ENCODE measurements around the gene ESAM.

Gene ESAM

DNA sequence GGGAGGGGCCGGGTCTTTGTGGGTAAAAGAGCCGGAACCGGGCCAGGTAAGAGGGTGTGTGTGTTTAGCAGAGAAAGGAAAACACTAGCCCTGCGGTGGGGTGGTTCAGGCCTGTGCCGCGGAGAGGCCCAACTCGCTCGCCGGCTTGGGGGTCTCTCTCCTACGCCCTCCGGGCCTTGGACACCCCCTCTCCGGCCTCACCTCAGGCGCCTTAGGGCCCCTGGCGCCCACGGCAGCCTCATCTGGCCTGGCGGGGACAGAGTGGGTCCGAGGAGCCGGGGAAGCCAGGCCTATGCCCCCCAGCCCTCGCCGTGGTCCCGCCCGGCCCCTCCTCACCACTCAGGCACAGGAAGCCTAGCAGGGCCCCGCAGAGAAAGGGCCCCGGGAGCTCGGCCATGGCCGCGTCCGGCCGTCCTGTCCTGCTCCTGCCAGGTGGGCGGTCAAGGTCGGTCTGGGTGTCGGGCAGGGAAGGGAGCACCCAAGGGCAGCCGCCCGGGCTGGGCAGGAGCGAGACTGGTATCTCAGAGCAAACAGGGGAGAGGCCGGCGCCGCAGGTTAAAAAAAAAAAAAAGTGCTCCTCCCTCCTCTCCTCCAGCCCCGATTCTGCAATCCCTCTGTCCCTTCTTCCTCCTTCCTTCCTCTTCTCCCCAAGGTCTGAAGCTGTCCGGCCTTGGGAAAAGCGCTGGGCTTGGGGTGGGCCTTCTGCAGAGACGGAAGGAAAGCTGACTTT lies 10.2 kb downstream of the ESAM start, which contains the start of gene VSIG2:
TSS of gene VSIG2 (minus strand) at position 515 of the 730 bp plus-strand sequence. CDS start at position 397, 118 bp downstream.
- no peak for DNase-seq

DNA sequence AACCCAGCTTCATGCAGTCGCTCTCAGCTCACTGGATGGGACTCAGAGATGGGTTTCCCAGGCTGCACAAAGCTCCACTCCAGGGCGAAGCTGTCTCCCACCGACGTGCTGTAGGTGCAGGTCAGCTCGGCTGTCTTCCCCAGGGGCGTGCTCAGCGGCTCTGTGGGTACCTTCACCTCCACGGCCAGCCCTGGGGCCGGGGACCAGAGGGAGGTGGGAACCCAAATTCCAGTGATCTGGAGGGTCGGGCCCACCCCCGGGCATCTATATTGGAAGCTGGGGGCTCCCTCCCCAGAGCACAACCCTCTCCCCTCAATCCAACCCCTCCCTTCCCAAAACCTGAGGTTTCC lies 10.7 kb downstream of the ESAM start:
- no peak for DNase-seq

- no peak for DNase-seq
Measured at GRCh38 chr11:124749912-124750311, 12.2 kb downstream of the ESAM start.

DNA sequence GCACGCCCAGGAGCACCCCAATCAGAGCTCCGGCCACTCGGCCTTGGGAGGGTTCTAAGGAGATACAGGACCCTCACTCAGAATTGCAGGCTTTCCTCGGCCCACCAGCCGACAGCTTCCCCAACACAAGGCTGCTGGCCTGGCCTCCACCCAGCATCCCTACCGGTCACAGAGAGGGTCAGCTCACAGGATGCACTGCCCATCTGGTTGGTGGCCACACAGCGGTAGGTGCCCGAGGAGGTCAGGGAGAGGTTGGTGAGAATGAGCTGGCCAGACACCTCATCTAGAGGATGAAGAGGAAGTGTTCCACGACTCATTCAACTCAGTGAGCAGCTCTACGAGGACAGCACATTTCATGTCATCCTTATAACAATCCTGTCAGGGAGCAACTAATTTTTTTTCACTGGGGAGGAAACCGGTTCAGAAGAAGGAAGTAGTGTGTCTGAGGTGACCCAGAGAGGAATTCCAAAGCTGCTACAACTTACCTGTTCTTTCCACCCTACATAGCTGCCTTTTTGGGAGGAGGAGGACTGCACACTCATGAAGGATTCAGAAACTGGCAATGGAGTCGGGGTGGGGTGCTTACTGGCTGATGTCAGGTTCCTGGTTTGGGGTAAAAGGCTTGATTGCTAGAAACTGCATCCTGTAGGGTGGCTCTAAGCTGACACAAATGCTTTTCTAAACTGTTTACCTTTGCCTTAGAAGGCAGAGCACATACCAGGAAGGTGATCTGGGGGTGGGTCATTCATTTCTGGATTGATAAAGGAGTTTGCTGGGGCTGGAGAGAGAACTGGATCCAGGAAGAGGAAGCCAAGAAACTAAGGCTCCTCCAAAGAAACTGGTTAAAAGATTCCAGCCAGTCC lies 13.4 kb downstream of the ESAM start:
- DNase-seq = no peak

GRCh38 chr11:124748100-124748418 lies 14.0 kb downstream of the ESAM start:
- DNase-seq = no peak

- DNase-seq = no peak
Measured at GRCh38 chr11:124747406-124748099, 14.5 kb downstream of the ESAM start.

DNA sequence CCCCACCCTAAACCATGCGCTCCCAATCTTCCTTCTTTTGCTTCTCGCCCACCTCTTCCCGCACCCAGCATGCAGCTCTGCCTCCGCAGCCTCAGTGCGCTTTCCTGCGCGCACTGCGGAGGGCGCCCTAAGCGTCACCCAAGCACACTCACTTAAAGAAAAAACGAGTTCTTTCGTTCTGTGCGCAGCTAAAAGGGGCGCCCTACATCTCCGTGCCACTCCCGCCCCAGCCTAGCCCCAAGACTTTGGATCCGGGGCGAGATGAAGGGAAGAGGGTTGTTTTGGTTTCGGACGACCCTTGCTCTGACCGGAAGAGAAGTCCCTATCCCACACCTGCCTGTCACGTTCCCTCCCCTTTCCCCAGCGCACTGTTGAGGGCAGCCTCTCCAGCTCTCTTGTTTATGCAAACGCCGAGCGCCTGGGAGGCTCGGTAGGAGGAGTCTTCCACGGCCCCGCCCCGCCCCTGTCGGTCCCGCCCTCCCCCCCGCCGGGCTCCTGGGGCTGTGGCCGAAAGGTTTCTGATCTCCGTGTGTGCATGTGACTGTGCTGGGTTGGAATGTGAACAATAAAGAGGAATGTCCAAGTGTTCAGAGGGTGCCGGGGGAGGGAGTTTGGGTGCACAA lies 15.4 kb downstream of the ESAM start:
- peak; percentile 75 for DNase-seq

GRCh38 chr11:124745835-124746620 lies 16.1 kb downstream of the ESAM start:
- DNase-seq = peak; percentile 24

DNA sequence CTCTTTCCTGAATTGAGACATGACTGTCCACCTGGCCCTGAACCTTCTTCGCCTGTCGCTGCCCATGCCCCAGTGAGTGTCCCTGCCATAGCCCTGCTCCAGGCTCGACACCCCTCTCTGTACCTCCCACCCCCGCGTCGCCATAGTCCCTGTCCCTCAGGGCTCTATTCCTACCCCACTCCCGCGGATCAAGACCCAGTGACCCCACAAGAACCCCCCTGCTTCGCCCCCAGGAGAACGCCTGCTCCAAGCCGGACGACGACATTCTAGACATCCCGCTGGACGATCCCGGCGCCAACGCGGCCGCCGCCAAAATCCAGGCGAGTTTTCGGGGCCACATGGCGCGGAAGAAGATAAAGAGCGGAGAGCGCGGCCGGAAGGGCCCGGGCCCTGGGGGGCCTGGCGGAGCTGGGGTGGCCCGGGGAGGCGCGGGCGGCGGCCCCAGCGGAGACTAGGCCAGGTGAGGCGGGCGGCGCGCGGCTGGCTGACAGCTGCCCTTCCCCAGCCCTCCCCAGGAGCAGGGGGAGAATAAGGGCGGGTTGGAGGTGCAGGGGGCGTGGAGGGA lies 16.7 kb downstream of the ESAM start:
- DNase-seq = no peak

- no peak for DNase-seq
Measured at GRCh38 chr11:124743050-124743449, 19.0 kb downstream of the ESAM start.

GRCh38 chr11:124742555-124742954 lies 19.5 kb downstream of the ESAM start:
- no peak for DNase-seq

DNA sequence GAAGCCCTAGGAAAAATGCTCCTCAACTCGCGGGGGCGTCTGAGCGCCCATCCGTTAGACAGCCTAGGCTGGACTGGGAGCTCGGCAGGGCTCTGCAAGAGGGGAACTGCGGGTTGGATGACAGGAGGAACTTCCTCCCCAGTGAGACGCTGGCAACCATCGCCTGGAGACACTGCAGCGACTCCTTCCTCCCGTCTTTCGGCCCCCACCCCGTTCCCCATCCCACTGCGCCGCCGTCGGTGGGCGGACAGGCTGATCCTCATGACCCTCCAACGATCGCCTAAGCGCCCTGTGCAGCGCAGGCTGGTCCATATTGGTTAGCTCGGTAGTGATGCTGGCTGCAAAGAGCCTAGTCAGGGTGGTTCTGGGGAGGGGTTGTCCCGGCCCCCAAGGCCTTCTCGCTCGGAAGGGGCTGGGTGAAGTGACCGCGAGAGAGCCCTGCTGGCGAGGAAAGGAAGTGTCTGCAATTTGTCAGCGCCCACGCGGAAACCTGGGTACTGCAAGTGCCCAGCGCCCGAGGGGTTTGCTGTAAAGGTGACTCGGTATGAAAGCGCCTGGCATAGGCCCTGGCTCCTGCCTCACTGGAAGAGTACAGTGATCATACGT lies 21.7 kb downstream of the ESAM start:
- peak; percentile 50 for DNase-seq

- peak; percentile 74 for DNase-seq
Measured at GRCh38 chr11:124739479-124740276, 22.4 kb downstream of the ESAM start, which contains the start of gene NRGN. NRGN (plus strand) TSS chr11:124739942; CDS start chr11:124740085, 143 bp downstream.

DNA sequence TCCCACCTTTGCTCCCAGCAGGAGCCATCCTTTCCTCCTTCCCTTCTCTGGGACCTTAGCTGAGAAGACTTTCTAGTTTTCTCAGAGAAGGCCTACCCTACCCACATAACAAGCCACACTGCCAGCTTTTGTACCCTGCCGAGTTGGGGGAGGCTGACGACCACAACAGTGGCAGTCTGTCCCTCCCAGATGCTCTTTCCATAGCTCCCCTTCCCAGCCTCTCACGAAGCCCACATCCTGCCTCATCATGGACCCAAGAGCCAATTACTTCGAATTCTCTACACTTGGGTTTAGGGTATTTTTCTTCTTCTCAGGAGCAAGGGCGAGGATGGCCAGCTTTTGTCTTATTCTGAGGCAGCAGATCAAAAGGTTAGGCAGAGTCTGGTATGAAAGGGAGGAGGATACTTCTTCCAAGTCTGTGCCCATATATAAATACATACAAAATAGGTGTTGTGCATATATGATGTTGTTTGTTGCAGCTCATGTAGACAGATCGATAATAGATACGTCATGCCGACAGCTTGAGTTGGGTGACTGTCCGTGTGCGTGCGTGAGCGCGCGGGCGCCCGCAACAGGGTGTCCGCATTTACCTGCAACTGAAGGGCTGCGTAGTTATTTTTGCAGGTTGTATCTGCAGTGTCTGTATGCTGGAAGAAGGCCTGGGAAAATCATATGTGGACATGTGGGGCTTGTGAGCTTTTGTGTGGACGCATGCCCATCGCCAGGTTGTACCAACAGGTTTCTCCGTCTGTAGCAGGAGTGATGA lies 23.2 kb downstream of the ESAM start:
- DNase-seq = no peak

DNA sequence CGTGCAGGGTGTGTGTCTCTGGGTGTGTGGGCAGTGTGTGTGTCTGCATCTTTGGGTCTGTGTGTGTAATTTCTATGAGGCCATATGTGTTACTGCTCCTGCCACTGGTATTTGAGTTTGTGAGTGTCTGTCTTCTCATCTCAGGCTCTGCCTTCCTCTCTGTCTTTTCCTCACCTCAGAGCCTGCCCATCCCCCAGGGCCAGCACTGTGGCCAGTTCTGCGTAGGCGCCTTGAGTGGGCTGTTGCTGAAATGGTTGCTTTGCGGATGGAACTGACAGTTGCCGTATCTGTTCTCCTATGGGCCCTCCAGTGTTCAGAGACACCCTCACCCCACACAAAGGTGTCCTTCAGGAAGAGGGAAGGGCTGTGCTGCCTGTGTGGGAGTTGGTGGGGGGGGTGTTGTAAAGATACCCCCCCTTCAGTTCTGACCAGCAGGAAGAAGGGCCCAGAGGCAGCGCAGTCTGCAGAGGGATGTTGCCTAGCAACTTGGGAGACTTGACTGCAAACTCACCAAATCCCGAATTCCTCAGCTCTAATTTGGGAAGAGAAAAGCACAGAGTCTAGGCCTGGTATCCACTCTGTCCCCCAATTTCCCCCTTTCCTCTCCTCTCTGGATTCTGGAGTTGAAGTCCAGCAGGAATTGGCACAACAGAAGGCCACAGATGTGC lies 24.3 kb downstream of the ESAM start:
- no peak for DNase-seq

DNA sequence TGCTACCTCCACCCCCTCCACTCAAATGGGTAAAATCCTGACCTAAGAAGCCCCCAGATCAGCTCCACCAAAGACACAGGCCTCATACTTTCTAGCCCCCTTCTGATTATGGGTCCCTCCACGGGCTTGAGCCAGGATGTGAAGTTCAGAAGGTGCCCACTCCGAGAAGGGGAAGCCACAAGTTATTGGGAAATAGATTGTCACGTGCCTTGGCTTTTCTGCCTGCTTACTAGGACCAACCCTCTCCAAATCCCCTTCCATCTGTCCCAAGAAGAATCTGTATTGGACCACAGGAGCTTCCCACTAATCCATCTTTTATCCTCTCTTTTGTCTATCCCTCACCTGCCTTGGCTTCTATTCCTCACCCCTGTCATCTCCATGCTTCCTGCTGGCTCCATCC lies 25.4 kb downstream of the ESAM start:
- DNase-seq = no peak

DNA sequence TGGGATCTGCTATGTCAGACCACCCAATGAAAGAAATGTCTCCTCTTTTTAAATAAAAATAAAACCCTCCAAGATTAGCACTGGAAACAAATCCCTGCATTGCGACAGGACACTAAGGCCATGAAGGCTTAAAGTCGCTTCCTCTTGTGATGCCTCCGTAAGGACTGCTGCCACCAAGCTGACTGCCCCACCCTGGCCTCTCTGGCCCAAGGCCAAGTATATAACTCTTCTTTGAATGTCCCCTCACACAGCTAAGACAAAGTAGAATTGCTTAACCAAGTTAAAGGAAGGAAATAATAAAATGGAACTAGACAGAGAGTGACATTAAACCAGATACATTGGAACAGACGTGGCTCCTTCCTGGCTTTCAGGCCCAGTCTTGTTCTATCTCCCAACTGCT lies 29.9 kb downstream of the ESAM start:
- DNase-seq = no peak

DNA sequence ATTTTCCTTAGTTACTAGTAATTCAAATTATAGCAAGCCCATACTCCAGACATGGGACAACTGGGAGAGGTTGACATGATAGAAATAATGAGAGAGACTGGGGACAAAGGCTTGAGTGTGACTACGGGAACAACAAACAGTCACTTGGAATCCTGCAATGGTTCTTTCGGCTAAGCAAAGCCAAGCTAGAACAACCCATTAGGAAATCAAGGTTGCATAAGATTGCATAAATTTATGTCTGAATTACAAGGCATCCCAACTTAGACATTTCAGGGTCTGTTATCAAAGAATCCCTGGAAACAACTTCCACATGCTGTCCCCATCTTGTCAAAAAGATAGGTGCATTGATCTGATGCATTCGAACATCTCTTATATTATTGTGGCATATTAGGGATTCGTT lies 32.5 kb downstream of the ESAM start:
- no peak for DNase-seq

DNA sequence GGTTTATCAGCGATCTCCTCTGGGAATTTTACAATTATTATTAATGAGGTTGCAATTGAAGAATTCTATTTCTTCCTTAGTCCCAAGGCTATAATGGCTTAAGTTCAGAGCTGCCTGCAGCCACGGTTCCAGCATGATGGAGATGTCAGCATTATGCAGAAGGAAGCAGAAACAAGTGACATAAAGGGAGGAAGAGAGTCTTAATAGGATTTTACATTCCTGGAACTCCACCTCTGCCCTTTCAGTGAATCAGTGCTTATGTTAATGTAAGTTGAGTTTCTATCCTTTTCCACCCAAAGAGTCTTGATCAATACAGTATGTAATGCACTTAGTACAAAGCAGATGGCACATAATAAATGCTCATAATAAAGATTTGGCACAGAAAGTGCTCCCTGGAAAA lies 34.0 kb downstream of the ESAM start:
- DNase-seq = no peak
